GM19372 (cell line): Measurements from ENCODE around the gene KRTAP5-11.
"Not testable (repeated sequence)": the region's sequence is repeated elsewhere in the genome, so short reads cannot be mapped to it uniquely, and the experiment has no call there.

Experiments
- ATAC-seq: cut with Tn5 transposase; IDR thresholded peaks from one replicate; pipeline ENCODE4 v1.9.1; 2021; ENCODE audit warnings: mild to moderate bottlenecking, low read depth, moderate library complexity; ENCODE audit not compliant: unreplicated experiment

KRTAP5-11 gene

GRCh38 chr11:71558996-71559395, 23.7 kb downstream of the KRTAP5-11 start:
- ATAC-seq, result no peak

GRCh38 chr11:71557257-71557656, 25.4 kb downstream of the KRTAP5-11 start:
- no peak for ATAC-seq

- no peak for ATAC-seq
Observed at GRCh38 chr11:71556018-71556417, 26.7 kb downstream of the KRTAP5-11 start.

- no peak for ATAC-seq
Observed at GRCh38 chr11:71555508-71555907, 27.2 kb downstream of the KRTAP5-11 start.

GRCh38 chr11:71554996-71555395, 27.7 kb downstream of the KRTAP5-11 start:
- ATAC-seq, result no peak

- no peak for ATAC-seq
Observed at GRCh38 chr11:71551711-71552110, 31.0 kb downstream of the KRTAP5-11 start.

- no peak for ATAC-seq
Observed at GRCh38 chr11:71548716-71549151, 33.9 kb downstream of the KRTAP5-11 start.

GRCh38 chr11:71548120-71548519, 34.6 kb downstream of the KRTAP5-11 start, which contains the start of gene KRTAP5-9:
Gene KRTAP5-9 (plus strand): TSS chr11:71548420. CDS start chr11:71548658, 238 bp downstream.
- ATAC-seq, result no peak

- ATAC-seq, result no peak
Observed at GRCh38 chr11:71545405-71545966, 37.2 kb downstream of the KRTAP5-11 start.

- ATAC-seq, result no peak
Observed at GRCh38 chr11:71544525-71545214, 38.0 kb downstream of the KRTAP5-11 start.

GRCh38 chr11:71543866-71544265, 38.8 kb downstream of the KRTAP5-11 start:
- ATAC-seq, result no peak

- ATAC-seq, result no peak
Observed at GRCh38 chr11:71542879-71543777, 39.5 kb downstream of the KRTAP5-11 start.

GRCh38 chr11:71542382-71542781, 40.3 kb downstream of the KRTAP5-11 start:
- no peak for ATAC-seq

GRCh38 chr11:71540521-71541304, 42.0 kb downstream of the KRTAP5-11 start:
- not testable (repeated sequence) for ATAC-seq

GRCh38 chr11:71539971-71540370, 42.7 kb downstream of the KRTAP5-11 start:
- ATAC-seq, result not testable (repeated sequence)

GRCh38 chr11:71539017-71539416, 43.7 kb downstream of the KRTAP5-11 start:
- ATAC-seq, result no peak

- no peak for ATAC-seq
Observed at GRCh38 chr11:71538666-71538990, 44.0 kb downstream of the KRTAP5-11 start.

GRCh38 chr11:71537977-71538665, 44.6 kb downstream of the KRTAP5-11 start, which contains the start of gene KRTAP5-8:
Gene KRTAP5-8 (plus strand): TSS chr11:71538025. CDS start chr11:71538056, 31 bp downstream.
- ATAC-seq, result not testable (repeated sequence)

- no peak for ATAC-seq
Observed at GRCh38 chr11:71537537-71537936, 45.1 kb downstream of the KRTAP5-11 start.

GRCh38 chr11:71535825-71536224, 46.9 kb downstream of the KRTAP5-11 start:
- ATAC-seq, result no peak
